IMR-90 (cell line): ENCODE measurements around the gene TRIM63. TPM values are rescaled to one million over a fixed set of nuclear protein-coding genes. Genes with fewer than 3 reads are reported as not detected.

Experiments used
- ATAC-seq: fragments of 200-7000 bp; cut with Tn5 transposase; 2 replicates; pipeline ENCODE4 v1.9.1; 2020; ENCODE audit warnings: low read depth, mild to moderate bottlenecking, moderate library complexity
- BruUV-seq: library from RNA; stranded (reverse); fragments of 400-500 nt; replicated peaks from 2 replicates; lab custom pipeline; 2021; lab: Mats Ljungman, UMichigan
- CTCF ChIA-PET: fragments of 300-600 bp; formaldehyde crosslinking; extraction: SDS; loops from one replicate; lab custom pipeline; 2021; ENCODE audit warnings: antibody characterized with exemption; lab: Yijun Ruan, JAX
- POLR2A ChIA-PET: fragments of 300-600 bp; sonication (Branson Sonifier 250); formaldehyde crosslinking; loops from one replicate; lab custom pipeline; 2022; ENCODE audit warnings: antibody characterized with exemption; ENCODE audit not compliant: unreplicated experiment; lab: Charles Lee
- DNase-seq: peaks from one replicate; pipeline ENCODE4 v3.0.0; 2013
- H2AFZ ChIP-seq: replicated peaks from 2 replicates; pipeline ENCODE3; 2013; ENCODE audit warnings: low read length, mild to moderate bottlenecking; ENCODE audit not compliant: poor library complexity
- H2AK5ac ChIP-seq: 2 replicates; pipeline ENCODE4 v1.6.1; 2013; ENCODE audit warnings: low read depth, low read length, inconsistent platforms
- H2AK9ac ChIP-seq: replicated peaks from 2 replicates; pipeline ENCODE3; 2013; ENCODE audit warnings: mild to moderate bottlenecking, low read depth, low read length, moderate library complexity; ENCODE audit not compliant: poor library complexity
- H2BK120ac ChIP-seq: 2 replicates; pipeline ENCODE4 v1.6.1; 2013; ENCODE audit warnings: low read depth, low read length, inconsistent platforms
- H2BK15ac ChIP-seq: 3 replicates; pipeline ENCODE4 v1.6.1; 2013; ENCODE audit warnings: low read depth, low read length, inconsistent platforms
- H2BK20ac ChIP-seq: 2 replicates; pipeline ENCODE4 v1.6.1; 2013; ENCODE audit warnings: low read depth, mild to moderate bottlenecking, inconsistent platforms, low read length, moderate library complexity
- H2BK5ac ChIP-seq: 2 replicates; pipeline ENCODE4 v1.6.1; 2013; ENCODE audit warnings: mild to moderate bottlenecking, low read depth, low read length, inconsistent platforms; ENCODE audit not compliant: poor library complexity, severe bottlenecking
- H3K14ac ChIP-seq: replicated peaks from 2 replicates; pipeline ENCODE4 v1.6.1; 2013; ENCODE audit warnings: low read depth, low read length, inconsistent platforms
- H3K18ac ChIP-seq: 2 replicates; pipeline ENCODE4 v1.6.1; 2013; ENCODE audit warnings: low read depth, low read length, control low read depth
- H3K23ac ChIP-seq: 2 replicates; pipeline ENCODE4 v1.6.1; 2013; ENCODE audit warnings: low read depth, low read length, inconsistent platforms
- H3K27ac ChIP-seq: 2 replicates; pipeline ENCODE4 v1.5.1; 2013; ENCODE audit warnings: mild to moderate bottlenecking, control low read depth, low read length; ENCODE audit not compliant: insufficient read depth
- H3K27me3 ChIP-seq: 2 replicates; pipeline ENCODE4 v1.6.1; 2013; ENCODE audit warnings: low read length; ENCODE audit not compliant: control insufficient read depth, insufficient read depth
- H3K36me3 ChIP-seq: 2 replicates; pipeline ENCODE4 v1.6.1; 2013; ENCODE audit warnings: low read length, mixed read lengths; ENCODE audit not compliant: control insufficient read depth, insufficient read depth
- H3K4ac ChIP-seq: 2 replicates; pipeline ENCODE4 v1.6.1; 2013; ENCODE audit warnings: low read depth, low read length, inconsistent platforms
- H3K4me1 ChIP-seq: 2 replicates; pipeline ENCODE4 v1.6.1; 2013; ENCODE audit warnings: low read length, mixed read lengths; ENCODE audit not compliant: control insufficient read depth, insufficient read depth
- H3K4me2 ChIP-seq: 2 replicates; pipeline ENCODE4 v1.6.1; 2013; ENCODE audit warnings: low read depth, mild to moderate bottlenecking, control low read depth, low read length, moderate library complexity
- H3K4me3 ChIP-seq: 2 replicates; pipeline ENCODE4 v1.5.1; 2013; ENCODE audit warnings: low read depth, mild to moderate bottlenecking, control low read depth, low read length, moderate library complexity; ENCODE audit not compliant: insufficient read depth
- H3K56ac ChIP-seq: 2 replicates; pipeline ENCODE4 v1.6.1; 2013; ENCODE audit warnings: low read length, inconsistent platforms; ENCODE audit not compliant: insufficient read depth; ENCODE audit errors: extremely low read depth
- H3K79me1 ChIP-seq, 2 experiments: 2 replicates each; pipeline ENCODE4 v1.6.1; 2013; ENCODE audit warnings: low read length in 2 of 2, inconsistent platforms in 1 of 2, low read depth in 1 of 2
- H3K9ac ChIP-seq: 2 replicates; pipeline ENCODE4 v1.6.1; 2013; ENCODE audit warnings: low read depth, low read length, control low read depth
- H3K9me1 ChIP-seq: 2 replicates; pipeline ENCODE4 v1.6.1; 2013; ENCODE audit warnings: low read length, inconsistent platforms; ENCODE audit not compliant: insufficient read depth
- H3K9me3 ChIP-seq: 2 replicates; pipeline ENCODE4 v1.6.1; 2013; ENCODE audit warnings: low read length; ENCODE audit not compliant: control insufficient read depth, insufficient read depth
- H4K20me1 ChIP-seq: 2 replicates; pipeline ENCODE4 v1.6.1; 2013; ENCODE audit warnings: low read length, inconsistent platforms; ENCODE audit not compliant: insufficient read depth
- H4K5ac ChIP-seq: 2 replicates; pipeline ENCODE4 v1.6.1; 2013; ENCODE audit warnings: mild to moderate bottlenecking, low read depth, low read length, control low read depth
- H4K8ac ChIP-seq, 2 experiments: 2 replicates each; pipeline ENCODE4 v1.6.1; 2013; ENCODE audit warnings: low read depth in 2 of 2, low read length in 2 of 2, control low read depth in 1 of 2, inconsistent platforms in 1 of 2
- H4K91ac ChIP-seq: 2 replicates; pipeline ENCODE4 v1.6.1; 2013; ENCODE audit warnings: low read depth, low read length, inconsistent platforms; ENCODE audit not compliant: insufficient read depth
- CEBPB ChIP-seq: IDR thresholded peaks from 2 replicates; pipeline ENCODE4 v1.6.1; 2012; ENCODE audit warnings: low read depth, low read length, improper control_type of control experiment
- CHD1 ChIP-seq: IDR thresholded peaks from 2 replicates; pipeline ENCODE4 v1.6.1; 2012; ENCODE audit warnings: low read depth, low read length, improper control_type of control experiment
- ELK1 ChIP-seq: fragments of 150-350 bp; IDR thresholded peaks from 2 replicates; pipeline ENCODE4 v1.6.1; 2016; ENCODE audit warnings: low read depth, mild to moderate bottlenecking, low read length, moderate library complexity, borderline replicate concordance
- FOS ChIP-seq: fragments of 150-350 bp; IDR thresholded peaks from 2 replicates; pipeline ENCODE4 v1.6.1; 2016; ENCODE audit warnings: low read depth, low read length
- MAFK ChIP-seq: IDR thresholded peaks from 2 replicates; pipeline ENCODE4 v1.6.1; 2012; ENCODE audit warnings: low read depth, low read length, improper control_type of control experiment
- MAZ ChIP-seq: IDR thresholded peaks from 2 replicates; pipeline ENCODE4 v1.6.1; 2012; ENCODE audit warnings: low read depth, mild to moderate bottlenecking, low read length, improper control_type of control experiment, moderate library complexity, borderline replicate concordance
- MXI1 ChIP-seq: IDR thresholded peaks from 2 replicates; pipeline ENCODE4 v1.6.1; 2012; ENCODE audit warnings: low read depth, mild to moderate bottlenecking, low read length, moderate library complexity, borderline replicate concordance
- NFE2L2 ChIP-seq: fragments of 150-350 bp; IDR thresholded peaks from 2 replicates; pipeline ENCODE4 v1.6.1; 2016; ENCODE audit warnings: low read depth, mild to moderate bottlenecking, low read length
- POLR2A ChIP-seq: IDR thresholded peaks from 2 replicates; pipeline ENCODE4 v1.6.1; 2012; ENCODE audit warnings: mild to moderate bottlenecking, low read depth, low read length
- RAD21 ChIP-seq: IDR thresholded peaks from 2 replicates; pipeline ENCODE4 v1.6.1; 2012; ENCODE audit warnings: low read length, improper control_type of control experiment
- RCOR1 ChIP-seq: IDR thresholded peaks from 2 replicates; pipeline ENCODE4 v1.6.1; 2012; ENCODE audit warnings: mild to moderate bottlenecking, low read length, improper control_type of control experiment; ENCODE audit not compliant: insufficient replicate concordance
- RFX5 ChIP-seq: IDR thresholded peaks from 2 replicates; pipeline ENCODE4 v1.8.0; 2012; ENCODE audit warnings: low read depth, mild to moderate bottlenecking, low read length, moderate library complexity
- SMC3 ChIP-seq: fragments of 150-350 bp; IDR thresholded peaks from 2 replicates; pipeline ENCODE4 v1.6.1; 2016; ENCODE audit warnings: low read depth, mild to moderate bottlenecking, antibody characterized with exemption, low read length, moderate library complexity
- WGBS, 2 experiments: methylation state at CpG; one replicate each; pipeline versions ENCODE4 v1.1.5 to v1.1.7; 2013; ENCODE audit warnings: missing lambda C conversion rate in 2 of 2; ENCODE audit not compliant: insufficient read length in 1 of 2; ENCODE audit errors: extremely low coverage in 2 of 2; 5-methylcytosine and 5-hydroxymethylcytosine counted together
- dilution Hi-C: fragments of 300-500 bp; cut with HindIII; formaldehyde crosslinking; loops from one replicate; pipeline ENCODE4 v1.14.3; 2018; ENCODE audit warnings: low sequenced_read_pairs; ENCODE audit not compliant: unreplicated experiment
- in situ Hi-C: fragments of 300-500 bp; cut with MboI; formaldehyde crosslinking; loops from 3 replicates; pipeline ENCODE4 v1.14.3; 2019; ENCODE audit warnings: low sequenced_read_pairs, inconsistent platforms, mixed read lengths
- intact Hi-C: fragments of 100-400 bp; cut with micrococcal nuclease; formaldehyde crosslinking; loops from 2 replicates; pipeline ENCODE4 v1.10.0; 2022
- polyA plus RNA-seq, 3 experiments: library from polyadenylated mRNA; depleted of rRNA; stranded (reverse); fragments of >200 nt; gene quantifications; 2 replicates each; pipeline ENCODE4 v1.2.3, GENCODE V29; 2012; ENCODE audit warnings: low replicate concordance in 1 of 3
- total RNA-seq: library from RNA; depleted of rRNA; stranded (reverse); fragments of >200 nt; gene quantifications from 2 replicates; pipeline ENCODE4 v1.2.3, GENCODE V29; 2012

The TRIM63 gene
- total and polyA plus RNA-seq, 2 of the 4 experiments (the other 2 are of a cell fraction), result not detected

- Histone ChIP-seq H3K56ac (no peak overlapping the region), H3K9ac (no peak overlapping the region), H2BK120ac (no peak overlapping the region), H2BK20ac (no peak overlapping the region), H2AK5ac (no peak overlapping the region), H3K14ac (no peak overlapping the region), H3K79me1 (no peaks in the 10 kb centered on the region), H2BK5ac (no peak overlapping the region), H3K4me1 (no peaks in the 10 kb centered on the region), H4K5ac (no peak overlapping the region), H3K23ac (no peak overlapping the region), H4K91ac (no peak overlapping the region), H4K20me1 (no peaks in the 10 kb centered on the region), H3K27ac (no peak overlapping the region), H3K9me1 (0 out of 2 replicates have a peak, but pooled peaks cover 5% of the 10 kb centered on the region), H3K4ac (no peak overlapping the region), H3K18ac (no peak overlapping the region), H2AFZ (no peak overlapping the region), H3K4me2 (no peak overlapping the region), H2AK9ac (no peak overlapping the region), H3K9me3 (no peaks in the 10 kb centered on the region), H3K36me3 (no peaks in the 10 kb centered on the region), H3K4me3 (no peak overlapping the region), H4K8ac (no peak overlapping the region), H3K27me3 (peaks cover 15% of the 10 kb centered on the region), H2BK15ac (no peak overlapping the region)
- no peak for ATAC-seq
- TF ChIP-seq MAZ (no peak), ELK1 (no peak), MXI1 (no peak), RCOR1 (no peak), NFE2L2 (no peak), CEBPB (no peak), MAFK (no peak), RFX5 (no peak), RAD21 (no peak), CHD1 (no peak), SMC3 (no peak), POLR2A (no peak), FOS (no peak)
- intact Hi-C loops, result no loop called here
- DNase-seq, result no peak
- ChIA-PET CTCF (interaction anchor here (1.3 kb wide), 1 partner anchor 110 kb away, joined by 3 read pairs; no protein-coding TSS in a partner anchor), POLR2A (no interaction called here)
- in situ Hi-C loops, result no loop called here
- BruUV-seq, result no TSS peak
- 67% methylated on average over 1 of the region's 4 CpGs; no CpG with 5 or more reads in 1 of the 2 experiments for WGBS, 2 experiments
- dilution Hi-C loops, result no loop called here
Measured at GRCh38 chr1:26005434-26006105, 61.9 kb downstream of the TRIM63 start.
